MM.1S (cell line): Measurements from ENCODE around the gene FA2H.

Source experiments
- DNase-seq: peaks from one replicate; pipeline ENCODE4 v3.0.0-alpha.2; 2015
- H2AFZ ChIP-seq: fragments of 300-600 bp; sonication (generic); 2 replicates; pipeline ENCODE4 v1.6.0; 2016; ENCODE audit warnings: antibody characterized with exemption, low read length
- H3F3A ChIP-seq: fragments of 300-600 bp; sonication (generic); 2 replicates; pipeline ENCODE4 v1.6.1; 2016; ENCODE audit warnings: mild to moderate bottlenecking, antibody characterized with exemption, low read length, moderate library complexity, mixed read lengths; ENCODE audit not compliant: insufficient read depth
- H3K27ac ChIP-seq: fragments of 300-600 bp; sonication (generic); 2 replicates; pipeline ENCODE4 v1.5.1; 2016; ENCODE audit warnings: mild to moderate bottlenecking, low read length
- H3K27me3 ChIP-seq: fragments of 300-600 bp; sonication (generic); replicated peaks from 2 replicates; pipeline ENCODE4 v1.6.0; 2016; ENCODE audit warnings: low read length; ENCODE audit not compliant: insufficient read depth
- H3K36me3 ChIP-seq: fragments of 300-600 bp; sonication (generic); replicated peaks from 2 replicates; pipeline ENCODE4 v1.6.1; 2016; ENCODE audit warnings: mild to moderate bottlenecking, low read length, mixed read lengths; ENCODE audit not compliant: insufficient read depth
- H3K4me1 ChIP-seq: fragments of 300-600 bp; sonication (generic); 2 replicates; pipeline ENCODE4 v1.6.1; 2016; ENCODE audit warnings: low read length, mixed read lengths
- H3K4me2 ChIP-seq: fragments of 300-600 bp; sonication (generic); 2 replicates; pipeline ENCODE4 v1.6.0; 2016; ENCODE audit warnings: low read depth, low read length
- H3K4me3 ChIP-seq: fragments of 300-600 bp; sonication (generic); 2 replicates; pipeline ENCODE4 v1.5.1; 2016; ENCODE audit warnings: low read length, mixed read lengths
- H3K79me2 ChIP-seq: fragments of 300-600 bp; sonication (generic); 2 replicates; pipeline ENCODE4 v1.6.1; 2016; ENCODE audit warnings: mixed run types, low read length, mixed read lengths
- H3K9ac ChIP-seq: fragments of 300-600 bp; sonication (generic); 2 replicates; pipeline ENCODE4 v1.6.1; 2016; ENCODE audit warnings: low read length, mixed read lengths
- H3K9me2 ChIP-seq: fragments of 300-600 bp; sonication (generic); replicated peaks from 2 replicates; pipeline ENCODE4 v1.6.1; 2016; ENCODE audit warnings: mild to moderate bottlenecking, low read length, mixed read lengths; ENCODE audit not compliant: insufficient read depth
- H3K9me3 ChIP-seq: fragments of 300-600 bp; sonication (generic); replicated peaks from 2 replicates; pipeline ENCODE4 v1.6.1; 2016; ENCODE audit warnings: mild to moderate bottlenecking, low read length, mixed read lengths; ENCODE audit not compliant: insufficient read depth
- H4K20me1 ChIP-seq: fragments of 300-600 bp; sonication (generic); 2 replicates; pipeline ENCODE4 v1.6.1; 2016; ENCODE audit warnings: mild to moderate bottlenecking, low read length, moderate library complexity, mixed read lengths; ENCODE audit not compliant: insufficient read depth
- CTCF ChIP-seq: fragments of 300-600 bp; sonication (generic); IDR thresholded peaks from 2 replicates; pipeline ENCODE4 v1.5.1; 2016; ENCODE audit warnings: antibody characterized with exemption, low read length, mixed read lengths
- EZH2 ChIP-seq: fragments of 300-600 bp; sonication (generic); optimal IDR thresholded peaks from 2 replicates; pipeline ENCODE3; 2017; ENCODE audit warnings: low read depth, mild to moderate bottlenecking, antibody characterized with exemption, low read length, mixed read lengths
- EZH2phosphoT487 ChIP-seq: fragments of 300-600 bp; sonication (generic); IDR thresholded peaks from 2 replicates; pipeline ENCODE4 v1.6.1; 2018; ENCODE audit warnings: antibody characterized with exemption, low read length

Gene FA2H

GRCh38 chr16:74800216-74800871, 25.7 kb upstream of the FA2H start:
- no peak for TF ChIP-seq CTCF
- no peak for TF ChIP-seq EZH2phosphoT487
- TF ChIP-seq EZH2: no peak
- Histone ChIP-seq H3K9me3 (no peaks in the 10 kb centered on the region), H3K79me2 (no peaks in the 10 kb centered on the region), H3K9me2 (no peaks in the 10 kb centered on the region), H3F3A (no peaks in the 10 kb centered on the region), H3K36me3 (no peaks in the 10 kb centered on the region), H3K9ac (no peak overlapping the region), H3K27ac (no peak overlapping the region), H3K4me2 (no peak overlapping the region), H4K20me1 (no peaks in the 10 kb centered on the region), H3K4me1 (no peaks in the 10 kb centered on the region), H2AFZ (no peak overlapping the region), H3K4me3 (no peak overlapping the region), H3K27me3 (no peaks in the 10 kb centered on the region)
- DNase-seq: no peak

- no peaks in the 10 kb centered on the region for H3K4me1 ChIP-seq
- H3K36me3 ChIP-seq: no peaks in the 10 kb centered on the region
- no peaks in the 10 kb centered on the region for H4K20me1 ChIP-seq
- TF ChIP-seq CTCF: no peak
- no peak for TF ChIP-seq EZH2phosphoT487
- no peak for TF ChIP-seq EZH2
- no peak overlapping the region for H2AFZ ChIP-seq
- no peak overlapping the region for H3K4me2 ChIP-seq
- no peaks in the 10 kb centered on the region for H3K9me3 ChIP-seq
- no peaks in the 10 kb centered on the region for H3K27me3 ChIP-seq
- no peak for DNase-seq
- H3K9me2 ChIP-seq: no peaks in the 10 kb centered on the region
- H3K9ac ChIP-seq: no peak overlapping the region
- no peaks in the 10 kb centered on the region for H3K79me2 ChIP-seq
- no peaks in the 10 kb centered on the region for H3F3A ChIP-seq
- no peak overlapping the region for H3K27ac ChIP-seq
- H3K4me3 ChIP-seq: no peak overlapping the region
Observed at GRCh38 chr16:74797414-74797813, 22.8 kb upstream of the FA2H start.

- Histone ChIP-seq H3K27me3 (no peaks in the 10 kb centered on the region), H3K4me1 (no peaks in the 10 kb centered on the region), H3K4me2 (no peak overlapping the region), H4K20me1 (no peaks in the 10 kb centered on the region), H2AFZ (no peak overlapping the region), H3K27ac (no peak overlapping the region), H3K9me3 (no peaks in the 10 kb centered on the region), H3K9ac (no peak overlapping the region), H3F3A (no peaks in the 10 kb centered on the region), H3K4me3 (no peak overlapping the region), H3K9me2 (no peaks in the 10 kb centered on the region), H3K79me2 (no peaks in the 10 kb centered on the region), H3K36me3 (no peaks in the 10 kb centered on the region)
- no peak for TF ChIP-seq EZH2phosphoT487
- no peak for TF ChIP-seq CTCF
- no peak for TF ChIP-seq EZH2
- no peak for DNase-seq
Observed at GRCh38 chr16:74795104-74795503, 20.5 kb upstream of the FA2H start.
